Panc1 (cell line): ENCODE results near the gene VAPB.

Experiments used
- CTCF ChIP-seq: fragments of 450-650 bp; IDR thresholded peaks from 2 replicates; pipeline ENCODE4 v1.5.1; 2017; ENCODE audit warnings: mild to moderate bottlenecking
- POLR2AphosphoS5 ChIP-seq: IDR thresholded peaks from 2 replicates; pipeline ENCODE4 v1.6.1; 2012; ENCODE audit warnings: mild to moderate bottlenecking, low read depth, low read length, moderate library complexity
- SIN3A ChIP-seq: IDR thresholded peaks from 2 replicates; pipeline ENCODE4 v1.6.1; 2012; ENCODE audit warnings: low read depth, mild to moderate bottlenecking, low read length, moderate library complexity, borderline replicate concordance; ENCODE audit not compliant: insufficient read depth
- TCF7L2 ChIP-seq: IDR thresholded peaks from 2 replicates; pipeline ENCODE4 v1.6.1; 2011; ENCODE audit warnings: mild to moderate bottlenecking, low read depth, low read length, inconsistent platforms
- TF ChIP-seq, protein P1 (sequence below), 2 experiments: IDR thresholded peaks; 2 replicates each; pipeline ENCODE4 v1.6.1; 2011 to 2012; ENCODE audit warnings: low read depth in 2 of 2, control low read depth in 1 of 2, low read length in 1 of 2, mild to moderate bottlenecking in 1 of 2, moderate library complexity in 1 of 2; ENCODE audit not compliant: insufficient read depth in 1 of 2

GRCh38 chr20:58418949-58419748 lies 30.1 kb downstream of the VAPB start:
- TF ChIP-seq CTCF (no peak), TCF7L2 (no peak), POLR2AphosphoS5 (no peak), SIN3A (no peak)
- TF ChIP-seq, protein P1, sequence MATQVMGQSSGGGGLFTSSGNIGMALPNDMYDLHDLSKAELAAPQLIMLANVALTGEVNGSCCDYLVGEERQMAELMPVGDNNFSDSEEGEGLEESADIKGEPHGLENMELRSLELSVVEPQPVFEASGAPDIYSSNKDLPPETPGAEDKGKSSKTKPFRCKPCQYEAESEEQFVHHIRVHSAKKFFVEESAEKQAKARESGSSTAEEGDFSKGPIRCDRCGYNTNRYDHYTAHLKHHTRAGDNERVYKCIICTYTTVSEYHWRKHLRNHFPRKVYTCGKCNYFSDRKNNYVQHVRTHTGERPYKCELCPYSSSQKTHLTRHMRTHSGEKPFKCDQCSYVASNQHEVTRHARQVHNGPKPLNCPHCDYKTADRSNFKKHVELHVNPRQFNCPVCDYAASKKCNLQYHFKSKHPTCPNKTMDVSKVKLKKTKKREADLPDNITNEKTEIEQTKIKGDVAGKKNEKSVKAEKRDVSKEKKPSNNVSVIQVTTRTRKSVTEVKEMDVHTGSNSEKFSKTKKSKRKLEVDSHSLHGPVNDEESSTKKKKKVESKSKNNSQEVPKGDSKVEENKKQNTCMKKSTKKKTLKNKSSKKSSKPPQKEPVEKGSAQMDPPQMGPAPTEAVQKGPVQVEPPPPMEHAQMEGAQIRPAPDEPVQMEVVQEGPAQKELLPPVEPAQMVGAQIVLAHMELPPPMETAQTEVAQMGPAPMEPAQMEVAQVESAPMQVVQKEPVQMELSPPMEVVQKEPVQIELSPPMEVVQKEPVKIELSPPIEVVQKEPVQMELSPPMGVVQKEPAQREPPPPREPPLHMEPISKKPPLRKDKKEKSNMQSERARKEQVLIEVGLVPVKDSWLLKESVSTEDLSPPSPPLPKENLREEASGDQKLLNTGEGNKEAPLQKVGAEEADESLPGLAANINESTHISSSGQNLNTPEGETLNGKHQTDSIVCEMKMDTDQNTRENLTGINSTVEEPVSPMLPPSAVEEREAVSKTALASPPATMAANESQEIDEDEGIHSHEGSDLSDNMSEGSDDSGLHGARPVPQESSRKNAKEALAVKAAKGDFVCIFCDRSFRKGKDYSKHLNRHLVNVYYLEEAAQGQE (IDR thresholded peaks at IDR 0.05; ENCODE audit: insufficient read depth in 1 of 2, low read depth in 2 of 2, low read length in 1 of 2) = no peak
